ENCODE data around the gene FAM20A.

The FAM20A gene

GRCh38 chr17:68621065-68621464 lies 19.9 kb upstream of the FAM20A start:
- in situ Hi-C loops (cut with MboI; ENCODE audit: low sequenced_read_pairs, unreplicated experiment) = no loop called here
- DNase-seq (ENCODE audit: low spot score) = no peak
- TF ChIP-seq, protein P1, sequence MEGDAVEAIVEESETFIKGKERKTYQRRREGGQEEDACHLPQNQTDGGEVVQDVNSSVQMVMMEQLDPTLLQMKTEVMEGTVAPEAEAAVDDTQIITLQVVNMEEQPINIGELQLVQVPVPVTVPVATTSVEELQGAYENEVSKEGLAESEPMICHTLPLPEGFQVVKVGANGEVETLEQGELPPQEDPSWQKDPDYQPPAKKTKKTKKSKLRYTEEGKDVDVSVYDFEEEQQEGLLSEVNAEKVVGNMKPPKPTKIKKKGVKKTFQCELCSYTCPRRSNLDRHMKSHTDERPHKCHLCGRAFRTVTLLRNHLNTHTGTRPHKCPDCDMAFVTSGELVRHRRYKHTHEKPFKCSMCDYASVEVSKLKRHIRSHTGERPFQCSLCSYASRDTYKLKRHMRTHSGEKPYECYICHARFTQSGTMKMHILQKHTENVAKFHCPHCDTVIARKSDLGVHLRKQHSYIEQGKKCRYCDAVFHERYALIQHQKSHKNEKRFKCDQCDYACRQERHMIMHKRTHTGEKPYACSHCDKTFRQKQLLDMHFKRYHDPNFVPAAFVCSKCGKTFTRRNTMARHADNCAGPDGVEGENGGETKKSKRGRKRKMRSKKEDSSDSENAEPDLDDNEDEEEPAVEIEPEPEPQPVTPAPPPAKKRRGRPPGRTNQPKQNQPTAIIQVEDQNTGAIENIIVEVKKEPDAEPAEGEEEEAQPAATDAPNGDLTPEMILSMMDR (IDR thresholded peaks at IDR 0.05; ENCODE audit: borderline replicate concordance, control extremely low read depth, extremely low read depth, insufficient read depth, missing control alignments) = no peak

DNA sequence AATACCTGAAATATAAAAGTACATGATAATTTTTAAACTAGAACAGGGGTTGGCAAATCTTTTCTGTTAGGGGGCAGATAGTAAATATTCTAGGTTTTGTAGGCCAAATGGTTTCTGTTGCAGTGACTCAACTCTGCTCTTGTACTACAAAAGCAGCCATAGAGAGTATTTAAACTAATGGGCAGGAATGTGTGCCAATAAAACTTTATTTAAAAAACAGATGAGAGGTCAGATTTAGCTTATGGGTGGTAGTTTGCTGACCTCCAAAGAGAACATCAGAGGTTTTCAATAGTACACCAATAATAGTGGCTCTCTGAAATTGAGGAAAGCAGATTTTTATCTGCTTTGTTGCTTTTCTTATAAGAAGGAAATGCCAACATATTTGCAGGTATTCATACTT lies 15.2 kb upstream of the FAM20A start:
- in situ Hi-C loops (cut with MboI; ENCODE audit: low sequenced_read_pairs, unreplicated experiment) = no loop called here
- TF ChIP-seq, protein P1 (IDR thresholded peaks at IDR 0.05; ENCODE audit: borderline replicate concordance, control extremely low read depth, extremely low read depth, insufficient read depth, missing control alignments) = no peak
- no peak for DNase-seq (ENCODE audit: low spot score)

- TF ChIP-seq, protein P1 (IDR thresholded peaks at IDR 0.05; ENCODE audit: borderline replicate concordance, control extremely low read depth, extremely low read depth, insufficient read depth, missing control alignments) = no peak
- DNase-seq (ENCODE audit: low spot score) = no peak
- in situ Hi-C loops (cut with MboI; ENCODE audit: low sequenced_read_pairs, unreplicated experiment) = no loop called here
Measured at GRCh38 chr17:68614718-68615117, 13.6 kb upstream of the FAM20A start.

DNA sequence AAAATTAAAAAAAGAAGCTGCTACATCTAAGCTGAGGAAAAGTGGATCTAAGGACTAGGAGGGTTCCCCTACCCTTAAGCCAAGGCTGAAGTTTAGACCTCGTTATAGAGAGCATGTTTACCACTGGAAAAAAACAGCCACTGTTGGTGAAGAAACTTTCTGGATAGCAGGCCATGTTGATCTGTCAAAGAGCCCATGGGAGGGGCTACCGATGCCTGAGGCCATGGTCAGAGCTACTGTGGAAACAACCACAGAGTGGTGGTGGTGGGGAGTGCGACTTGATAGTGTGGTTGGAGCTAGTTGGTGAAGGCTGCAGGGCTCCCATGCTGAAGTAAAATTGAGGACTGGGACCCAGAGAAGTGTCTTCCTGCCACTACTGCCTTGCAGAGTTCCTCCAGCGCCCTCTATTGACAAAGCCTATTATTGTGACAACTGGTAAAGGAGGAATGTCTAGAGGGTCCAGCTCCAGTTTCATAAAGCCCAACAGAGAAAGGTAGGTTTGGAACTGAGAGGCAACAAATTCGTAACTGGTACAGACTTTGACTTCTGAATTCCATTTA lies 12.7 kb upstream of the FAM20A start:
- in situ Hi-C loops (cut with MboI; ENCODE audit: low sequenced_read_pairs, unreplicated experiment) = no loop called here
- TF ChIP-seq, protein P1 (IDR thresholded peaks at IDR 0.05; ENCODE audit: borderline replicate concordance, control extremely low read depth, extremely low read depth, insufficient read depth, missing control alignments) = peak; percentile 56
- peak; percentile 23 for DNase-seq (ENCODE audit: low spot score)

- DNase-seq (ENCODE audit: low spot score) = no peak
- TF ChIP-seq, protein P1 (IDR thresholded peaks at IDR 0.05; ENCODE audit: borderline replicate concordance, control extremely low read depth, extremely low read depth, insufficient read depth, missing control alignments) = no peak
- in situ Hi-C loops (cut with MboI; ENCODE audit: low sequenced_read_pairs, unreplicated experiment) = no loop called here
Measured at GRCh38 chr17:68612923-68613292, 11.7 kb upstream of the FAM20A start.

- in situ Hi-C loops (cut with MboI; ENCODE audit: low sequenced_read_pairs, unreplicated experiment) = no loop called here
- TF ChIP-seq, protein P1 (IDR thresholded peaks at IDR 0.05; ENCODE audit: borderline replicate concordance, control extremely low read depth, extremely low read depth, insufficient read depth, missing control alignments) = no peak
- no peak for DNase-seq (ENCODE audit: low spot score)
Measured at GRCh38 chr17:68612209-68612922, 11.2 kb upstream of the FAM20A start.
